GM19455 (cell line): Measurements from ENCODE around the gene IL12A.

Experiments
- ATAC-seq: cut with Tn5 transposase; IDR thresholded peaks from one replicate; pipeline ENCODE4 v1.9.1; 2021; ENCODE audit not compliant: unreplicated experiment

The IL12A gene

DNA sequence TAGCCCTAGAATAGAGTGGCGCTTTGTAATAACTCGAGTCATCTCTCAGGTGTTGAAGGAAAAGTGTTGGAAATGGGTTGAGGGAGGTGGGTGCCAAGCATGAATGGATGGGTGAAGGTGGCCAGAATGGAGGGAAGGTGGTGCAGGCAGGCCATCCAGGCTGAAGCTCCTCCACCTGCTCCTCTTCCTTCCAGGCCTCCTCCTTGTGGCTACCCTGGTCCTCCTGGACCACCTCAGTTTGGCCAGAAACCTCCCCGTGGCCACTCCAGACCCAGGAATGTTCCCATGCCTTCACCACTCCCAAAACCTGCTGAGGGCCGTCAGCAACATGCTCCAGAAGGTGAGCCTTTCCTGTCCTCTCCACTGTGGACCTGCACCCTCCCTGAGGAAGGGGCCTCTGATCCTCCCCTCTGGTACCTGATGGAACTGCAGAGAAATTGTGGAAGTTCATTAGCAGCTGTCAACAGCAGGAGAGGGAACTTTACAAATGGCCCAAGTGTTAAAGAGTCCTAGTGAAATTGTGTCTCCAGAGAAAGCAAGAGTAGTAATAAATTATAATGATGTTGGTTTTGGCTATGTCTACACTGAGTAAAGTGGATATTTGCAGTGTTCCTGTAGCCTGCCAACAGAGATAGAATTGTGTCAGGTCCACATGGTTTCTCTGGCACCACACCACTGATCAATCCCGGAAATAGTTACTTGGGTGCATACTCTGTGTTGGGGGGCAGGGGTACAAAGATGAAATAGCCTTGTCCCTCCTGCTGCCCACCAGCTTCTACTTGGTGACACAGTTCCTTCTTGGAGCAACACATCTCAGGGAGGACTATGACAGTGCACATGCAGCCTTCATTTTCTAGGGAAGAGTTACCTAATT lies 1.6 kb downstream of the IL12A start:
- ATAC-seq: no peak

- ATAC-seq: no peak
Measured at GRCh38 chr3:159991591-159991990, 3.0 kb downstream of the IL12A start.

- ATAC-seq: no peak
Measured at GRCh38 chr3:159992589-159992988, 4.0 kb downstream of the IL12A start.

- no peak for ATAC-seq
Measured at GRCh38 chr3:159994182-159994581, 5.5 kb downstream of the IL12A start.

DNA sequence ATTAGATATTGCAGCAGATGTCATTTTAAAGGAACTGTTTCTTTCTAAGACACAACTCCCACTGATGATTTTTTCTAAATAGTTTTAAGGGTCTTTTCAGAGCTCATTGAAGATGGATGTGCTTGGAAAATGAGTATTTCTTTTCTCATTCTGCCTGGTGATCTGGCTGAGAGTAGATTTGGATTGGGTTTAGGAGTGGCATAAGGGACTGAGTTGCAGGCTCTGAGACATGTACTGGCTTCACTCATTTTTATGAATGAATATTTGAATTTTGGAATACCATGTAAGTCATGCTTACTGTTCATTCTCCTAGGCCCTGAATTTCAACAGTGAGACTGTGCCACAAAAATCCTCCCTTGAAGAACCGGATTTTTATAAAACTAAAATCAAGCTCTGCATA lies 6.5 kb downstream of the IL12A start:
- ATAC-seq: no peak

- ATAC-seq: no peak
Measured at GRCh38 chr3:159996018-159996417, 7.4 kb downstream of the IL12A start.

- no peak for ATAC-seq
Measured at GRCh38 chr3:159996959-159997358, 8.3 kb downstream of the IL12A start.

DNA sequence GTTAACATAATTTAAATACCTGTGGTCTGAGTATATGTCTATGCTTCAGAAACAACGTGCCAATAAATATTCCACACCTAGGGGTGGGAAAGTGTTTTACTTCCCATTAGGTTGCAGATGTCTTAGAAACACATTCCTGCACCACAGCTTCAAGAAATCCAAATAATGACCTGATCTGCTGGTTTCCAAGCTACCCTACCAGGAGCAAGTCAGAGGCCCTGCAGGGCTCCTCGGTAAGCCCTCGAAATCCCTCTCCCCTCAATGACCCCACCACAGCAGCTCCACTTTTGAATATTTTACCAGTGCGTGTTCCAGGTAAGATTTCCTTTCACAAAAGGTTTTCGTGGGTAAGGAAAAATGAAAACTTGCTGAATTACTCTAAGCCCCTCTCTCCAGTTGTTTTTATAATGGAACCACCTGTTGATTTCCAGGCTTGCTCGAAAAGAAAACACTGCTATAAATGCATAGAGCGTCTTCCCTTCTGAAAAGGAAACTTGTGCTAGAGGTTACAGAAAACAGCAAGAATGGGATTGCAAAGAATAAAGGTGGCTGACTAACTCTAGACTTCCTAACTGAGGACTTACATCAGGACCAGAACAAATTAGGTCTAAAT lies 12.6 kb downstream of the IL12A start:
- no peak for ATAC-seq

DNA sequence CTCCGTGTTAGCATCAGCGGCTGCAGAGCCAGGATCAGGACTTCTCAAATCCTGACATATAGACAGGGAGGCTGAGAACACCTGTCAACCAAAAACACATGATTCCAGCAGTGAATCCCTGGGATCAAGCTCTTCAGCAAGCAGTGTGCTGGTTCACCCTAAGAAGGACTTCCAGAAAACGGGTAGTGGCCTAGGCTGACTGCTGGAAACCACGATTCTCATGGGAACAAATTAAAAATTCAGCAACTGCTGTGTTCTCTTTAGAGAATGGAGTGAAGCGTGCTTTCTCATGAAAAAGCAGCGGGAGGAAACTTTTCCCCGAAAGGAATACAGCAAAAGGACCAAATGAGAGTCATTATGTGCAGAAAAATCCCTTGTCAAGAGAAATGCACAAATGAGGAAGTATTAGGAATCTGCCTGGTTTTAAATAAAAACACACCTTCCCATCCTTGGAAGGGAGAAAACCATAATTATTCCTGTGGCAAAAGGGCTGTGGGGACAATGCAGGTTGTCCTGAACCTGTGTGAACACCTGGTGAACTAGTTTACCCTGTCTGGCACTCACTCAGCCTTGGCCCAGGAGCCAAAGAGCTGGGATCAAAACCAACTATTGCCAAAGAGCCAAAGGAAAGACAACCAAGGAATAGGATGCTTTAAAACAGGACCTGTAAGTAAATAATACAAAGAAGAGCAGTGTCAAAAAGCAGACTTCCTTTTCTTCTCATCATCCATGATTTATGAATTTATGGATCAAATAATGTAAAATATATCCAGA lies 13.4 kb downstream of the IL12A start:
- ATAC-seq: no peak

DNA sequence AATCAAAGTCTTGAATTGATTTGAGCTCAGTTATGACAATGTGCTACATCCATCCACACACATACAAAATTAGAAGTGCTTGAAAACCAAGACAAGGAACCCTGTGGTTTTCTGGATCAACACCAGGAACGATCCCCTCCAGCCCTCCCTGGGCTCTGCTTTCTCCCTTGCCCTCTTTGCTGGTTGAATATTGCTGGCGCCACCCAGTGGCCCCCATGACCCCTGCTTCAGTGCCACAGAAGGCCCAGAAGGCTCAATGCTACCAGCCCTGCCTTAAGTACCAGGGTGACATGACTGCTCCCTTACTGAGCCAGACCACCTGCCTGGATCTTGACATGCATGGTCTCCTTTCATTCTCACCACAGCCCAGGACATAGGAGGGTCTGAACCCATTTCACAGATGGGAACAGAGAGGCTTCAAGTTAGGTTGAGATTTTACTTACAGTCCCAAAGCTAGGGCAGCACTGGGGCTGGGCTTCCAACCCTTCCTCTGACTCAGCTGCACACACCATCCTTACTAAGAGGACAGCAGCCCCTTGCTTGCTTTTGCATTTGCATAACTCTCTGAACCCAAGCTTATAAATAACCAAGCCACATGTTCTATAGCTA lies 15.0 kb downstream of the IL12A start:
- ATAC-seq: peak; percentile 84

GRCh38 chr3:160005004-160005403 lies 16.4 kb downstream of the IL12A start:
- ATAC-seq: no peak

DNA sequence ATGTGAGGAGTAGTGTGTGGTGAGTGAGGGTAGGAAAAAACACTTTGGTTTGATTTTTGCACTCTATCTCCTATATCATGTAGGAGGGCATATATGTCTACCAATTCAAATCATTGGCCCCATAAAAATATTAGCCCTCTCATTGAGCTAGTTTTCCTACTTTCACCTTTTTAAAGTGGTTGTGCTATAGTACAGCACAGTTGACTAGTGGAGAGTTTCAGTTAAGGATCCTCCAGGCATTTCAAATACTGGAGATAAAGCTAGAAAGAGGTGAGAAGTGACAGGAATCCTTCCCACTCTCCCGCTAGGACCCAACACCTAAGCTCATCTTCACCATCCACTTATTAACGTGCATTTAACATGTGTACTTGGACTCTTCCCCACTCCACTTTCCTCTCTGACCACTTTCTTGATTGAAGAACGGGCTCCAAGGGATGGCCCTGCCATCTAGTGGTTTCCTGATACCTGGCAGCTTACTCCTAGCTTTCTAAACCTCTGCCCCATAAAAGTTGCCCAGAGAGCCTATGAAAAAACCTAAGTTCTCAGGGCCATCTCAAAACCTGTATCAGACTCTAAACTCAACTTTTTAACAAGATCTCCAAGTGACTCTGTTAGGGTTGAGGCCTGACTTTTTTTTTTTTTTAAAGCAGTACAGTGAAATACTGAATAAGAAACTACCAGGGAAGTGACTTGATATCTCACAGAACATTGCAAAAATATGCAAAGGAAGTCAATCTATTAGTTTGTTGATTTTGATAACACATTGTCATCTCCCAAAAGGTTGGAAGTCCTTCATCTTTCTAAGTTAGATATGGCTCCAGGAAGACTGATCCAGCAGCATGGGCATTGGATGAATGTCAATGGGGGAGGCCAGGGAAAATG lies 17.9 kb downstream of the IL12A start:
- ATAC-seq: peak; percentile 25

- ATAC-seq: no peak
Measured at GRCh38 chr3:160008961-160009360, 20.3 kb downstream of the IL12A start.

DNA sequence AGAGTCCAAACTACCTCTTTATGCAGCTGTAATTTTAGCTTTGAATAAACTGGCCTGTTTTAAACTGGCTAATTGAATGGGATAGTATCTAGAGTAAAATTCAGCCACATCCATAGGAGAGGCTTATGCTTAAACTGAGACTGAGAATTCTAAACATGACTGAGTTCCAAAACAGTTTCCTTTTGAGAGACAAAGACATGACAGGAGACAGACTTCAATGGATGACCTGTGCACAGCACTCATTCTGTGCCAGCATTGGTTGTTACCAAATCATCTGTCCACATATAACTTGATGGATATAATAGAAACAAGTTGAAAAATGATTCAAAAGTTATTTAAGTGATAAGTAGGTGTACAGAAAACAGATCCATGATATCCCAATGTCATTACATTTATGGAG lies 20.9 kb downstream of the IL12A start:
- ATAC-seq: peak; percentile 29

- ATAC-seq: peak; percentile 68
Measured at GRCh38 chr3:160010578-160010977, 21.9 kb downstream of the IL12A start.

DNA sequence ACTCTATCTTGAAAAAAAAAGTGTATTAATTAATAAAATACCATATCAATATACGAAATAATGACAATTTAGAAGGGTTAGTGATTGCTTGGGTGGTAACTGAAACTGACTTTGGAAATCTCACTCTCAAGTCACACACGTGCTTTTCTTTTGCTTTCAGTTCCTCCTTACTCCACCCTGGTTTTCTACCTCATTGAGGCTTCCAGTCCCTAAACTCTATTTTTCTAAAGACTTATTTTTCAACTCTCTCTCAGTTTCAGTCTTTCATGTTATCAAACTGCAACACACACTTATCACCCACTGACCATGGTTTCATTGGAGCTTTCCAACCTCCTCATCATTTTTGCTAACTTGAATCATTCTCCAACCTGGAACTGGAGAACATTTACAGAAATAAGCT lies 23.5 kb downstream of the IL12A start:
- ATAC-seq: peak; percentile 78

DNA sequence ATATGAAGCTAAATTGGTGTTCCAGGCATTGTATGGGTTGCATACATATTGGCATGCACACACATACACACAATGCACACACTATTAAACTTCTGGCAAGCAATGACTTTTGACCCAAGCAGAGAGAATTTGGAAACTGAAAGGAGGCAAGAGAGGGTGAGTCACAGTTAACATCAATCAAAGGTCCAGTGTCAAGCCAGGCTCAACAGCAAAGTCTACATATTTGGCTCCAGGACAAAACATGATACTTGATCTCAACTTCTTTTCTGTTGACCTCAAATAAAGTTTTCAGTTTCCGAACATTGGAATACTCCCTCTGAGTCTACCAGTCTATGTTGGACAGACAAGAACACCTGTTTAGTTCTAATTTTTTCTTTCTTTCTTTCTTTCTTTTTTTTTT lies 28.3 kb downstream of the IL12A start:
- no peak for ATAC-seq

DNA sequence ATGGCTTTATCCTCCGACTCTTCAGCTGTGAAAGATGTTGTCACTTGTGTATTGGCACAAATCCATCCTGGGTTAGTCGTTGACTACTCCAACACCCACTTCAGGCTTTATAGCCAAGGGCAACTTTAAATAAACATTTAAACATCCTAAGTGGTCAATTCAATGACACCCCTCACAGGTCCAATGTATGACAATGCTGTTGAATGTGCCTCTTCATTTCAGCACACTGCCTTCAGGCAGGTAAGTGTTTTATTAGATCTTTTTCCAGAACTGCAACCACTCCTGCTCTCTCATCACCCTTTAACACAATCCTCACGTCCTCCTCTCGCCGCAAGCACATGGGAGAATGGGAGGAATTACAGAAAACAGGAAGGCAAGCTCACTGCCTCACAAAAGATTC lies 30.3 kb downstream of the IL12A start:
- ATAC-seq: no peak

DNA sequence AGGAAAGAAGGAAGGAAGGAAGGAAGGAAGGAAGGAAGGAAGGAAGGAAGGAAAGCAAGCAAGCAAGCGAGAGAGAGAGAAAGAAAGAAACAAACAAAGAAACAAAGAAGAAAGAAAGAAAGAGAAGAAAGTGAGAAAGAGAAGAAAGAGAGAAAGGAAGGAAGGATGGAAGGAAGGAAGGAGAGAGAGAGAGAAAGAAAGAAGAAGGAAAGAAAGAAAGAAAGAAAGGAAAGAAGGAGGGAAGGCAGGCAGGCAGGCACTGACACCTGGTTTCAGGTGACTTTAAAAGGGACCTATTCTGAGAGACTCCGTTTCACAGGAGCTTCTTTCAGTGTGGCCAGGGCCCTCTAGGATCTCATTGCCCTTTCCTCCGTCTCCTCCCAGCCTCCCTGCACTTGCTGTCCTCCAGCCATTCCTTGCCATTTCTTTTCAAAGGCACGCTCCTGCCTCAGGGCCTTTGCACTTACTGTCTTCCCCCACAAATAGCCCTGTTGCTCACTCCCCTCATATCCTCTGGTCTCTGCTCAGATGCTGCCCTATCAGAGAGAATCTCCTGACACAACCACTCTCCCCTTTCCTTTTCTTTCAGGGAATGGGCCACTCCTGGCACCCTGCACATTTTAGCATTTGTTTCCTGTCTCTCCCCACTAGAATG lies 31.5 kb downstream of the IL12A start:
- ATAC-seq: no peak

DNA sequence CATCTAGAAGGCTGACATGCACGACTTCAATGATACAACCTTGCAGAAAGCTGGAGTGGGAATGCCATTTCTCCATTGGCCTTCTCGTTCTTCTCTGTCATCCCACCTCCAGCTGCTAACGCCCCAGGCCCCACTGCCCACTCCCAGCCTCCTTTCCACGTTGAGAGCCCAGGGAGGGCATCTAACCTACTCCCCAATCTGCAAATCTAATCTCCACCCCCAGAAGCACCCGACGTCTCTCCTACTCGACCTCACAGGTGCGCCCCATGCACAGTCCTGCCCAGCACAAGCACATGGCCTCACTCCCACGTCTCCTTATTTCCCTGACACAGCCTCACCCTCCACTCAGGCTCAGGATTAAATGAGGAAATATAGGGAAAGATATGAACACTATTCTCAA lies 33.4 kb downstream of the IL12A start:
- no peak for ATAC-seq
